HUES6 (cell line): ENCODE measurements around the gene FCER2.
"Not testable (repeated sequence)": the region's sequence is repeated elsewhere in the genome, so short reads cannot be mapped to it uniquely, and the experiment has no call there.

Source experiments
- H3K27ac ChIP-seq: 2 replicates; pipeline ENCODE4 v1.7.0; 2013; ENCODE audit warnings: low read depth, mild to moderate bottlenecking, low read length, inconsistent platforms
- H3K27me3 ChIP-seq: 2 replicates; pipeline ENCODE4 v1.6.1; 2013; ENCODE audit warnings: low read length; ENCODE audit not compliant: control insufficient read depth, insufficient read depth
- H3K36me3 ChIP-seq: 2 replicates; pipeline ENCODE4 v1.6.1; 2013; ENCODE audit warnings: low read length; ENCODE audit not compliant: control insufficient read depth, insufficient read depth
- H3K4me1 ChIP-seq: 2 replicates; pipeline ENCODE4 v1.6.1; 2013; ENCODE audit warnings: low read length; ENCODE audit not compliant: control insufficient read depth, insufficient read depth
- H3K4me3 ChIP-seq: 2 replicates; pipeline ENCODE4 v1.5.1; 2013; ENCODE audit warnings: low read depth, low read length
- H3K9ac ChIP-seq: one replicate; pipeline ENCODE4 v1.6.1; 2013; ENCODE audit warnings: mild to moderate bottlenecking, low read length
- H3K9me3 ChIP-seq: 2 replicates; pipeline ENCODE4 v1.6.1; 2013; ENCODE audit warnings: low read depth, low read length; ENCODE audit not compliant: control insufficient read depth, insufficient read depth

The FCER2 gene

DNA sequence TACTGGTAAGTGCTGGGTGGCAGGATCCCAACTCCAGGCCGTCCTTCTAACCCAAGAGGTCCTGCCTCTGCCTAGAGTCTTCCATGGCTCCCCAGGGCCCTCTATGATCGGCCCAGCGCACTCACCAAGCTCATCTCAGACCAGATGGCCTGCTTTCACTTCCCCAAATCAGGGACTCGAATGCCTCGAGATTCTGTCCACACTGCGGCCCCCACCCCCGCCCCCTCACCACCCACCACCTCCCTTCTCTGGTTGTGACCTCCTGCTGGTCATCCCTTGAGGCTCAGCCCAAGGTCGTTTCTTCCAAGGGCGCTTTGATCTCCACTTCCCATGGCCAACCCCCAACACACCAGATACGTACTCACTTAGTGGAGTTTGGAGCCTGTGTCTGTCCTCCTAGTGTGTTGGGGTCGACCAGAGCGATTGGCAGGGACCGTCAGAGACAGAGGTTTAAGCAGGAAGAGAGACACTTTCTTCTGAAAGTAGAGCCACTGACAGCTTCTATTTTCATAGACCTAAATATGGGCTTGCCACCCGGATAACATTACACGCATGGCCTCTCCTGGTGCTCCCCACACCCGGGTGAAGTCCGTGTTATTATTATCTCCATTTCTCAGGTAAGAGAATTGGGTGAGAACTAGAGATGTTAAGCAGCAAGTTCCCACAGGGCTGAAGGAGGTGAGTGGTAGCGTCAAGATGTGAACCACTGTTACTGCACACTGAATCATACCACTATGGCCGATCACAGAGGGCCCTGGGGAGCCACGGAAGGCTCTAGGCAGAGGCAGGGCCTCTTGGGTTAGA is at the start of gene FCER2:
TSS of gene FCER2 (minus strand) at position 478 of the 804 bp plus-strand sequence. CDS start 2,371 bp downstream, outside the sequence.
- H3K4me3 ChIP-seq: no peak within 1 kb of the TSS
- no peak within 1 kb of the TSS for H3K27ac ChIP-seq
- H3K4me1 ChIP-seq: peaks cover 7% of the 10 kb centered on the region; the same call in 1 of the 2 replicates
- H3K36me3 ChIP-seq: no peaks in the 10 kb centered on the region
- H3K27me3 ChIP-seq: peaks cover 48% of the 10 kb centered on the region
- no peaks in the 10 kb centered on the region for H3K9me3 ChIP-seq
- H3K9ac ChIP-seq: no peak within 1 kb of the TSS

- Histone ChIP-seq H3K4me3 (no peak overlapping the region), H3K9me3 (peaks cover 13% of the 10 kb centered on the region), H3K9ac (no peak overlapping the region), H3K27ac (no peak overlapping the region), H3K36me3 (no peaks in the 10 kb centered on the region), H3K27me3 (peaks cover 5% of the 10 kb centered on the region; the same call in 1 of the 2 replicates), H3K4me1 (peaks cover 7% of the 10 kb centered on the region; the same call in 1 of the 2 replicates)
Measured at GRCh38 chr19:7751157-7751783, 49.3 kb upstream of the FCER2 start.

- no peak overlapping the region for H3K4me3 ChIP-seq
- H3K27me3 ChIP-seq: peaks cover 20% of the 10 kb centered on the region
- no peak overlapping the region for H3K27ac ChIP-seq
- H3K4me1 ChIP-seq: peaks cover 7% of the 10 kb centered on the region; the same call in 1 of the 2 replicates
- H3K9ac ChIP-seq: no peak overlapping the region
- H3K36me3 ChIP-seq: no peaks in the 10 kb centered on the region
- H3K9me3 ChIP-seq: no peaks in the 10 kb centered on the region; the same call in 1 of the 2 replicates
Measured at GRCh38 chr19:7748756-7749155, 46.8 kb upstream of the FCER2 start.

DNA sequence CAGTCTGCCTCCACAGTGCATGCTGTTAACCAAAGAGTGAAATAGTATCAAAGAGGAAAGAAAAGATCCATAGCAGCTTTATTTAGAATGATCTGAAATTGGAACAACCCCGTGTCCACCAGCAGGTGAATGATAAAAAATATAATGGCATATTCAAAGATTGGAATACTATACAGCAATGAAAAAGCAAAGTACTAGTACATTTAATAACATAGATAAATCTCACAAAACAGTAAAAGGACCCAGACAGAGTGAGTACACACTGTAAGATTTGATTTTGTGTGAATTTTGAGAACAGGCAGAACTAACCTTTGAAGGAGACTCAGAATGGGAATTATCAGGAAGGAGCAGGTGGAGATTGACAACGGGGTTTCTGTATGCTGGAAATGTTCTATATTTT is 46.2 kb upstream of the FCER2 start:
- Histone ChIP-seq H3K27me3 (peaks cover 26% of the 10 kb centered on the region), H3K9me3 (no peaks in the 10 kb centered on the region; the same call in 1 of the 2 replicates), H3K9ac (no peak overlapping the region), H3K4me1 (peaks cover 7% of the 10 kb centered on the region; the same call in 1 of the 2 replicates), H3K27ac (no peak overlapping the region), H3K36me3 (no peaks in the 10 kb centered on the region), H3K4me3 (no peak overlapping the region)

- Histone ChIP-seq H3K9me3 (no peaks in the 10 kb centered on the region; the same call in 1 of the 2 replicates), H3K4me3 (no peak within 1 kb of the TSS), H3K36me3 (no peaks in the 10 kb centered on the region), H3K4me1 (peaks cover 7% of the 10 kb centered on the region; the same call in 1 of the 2 replicates), H3K9ac (no peak within 1 kb of the TSS), H3K27ac (no peak within 1 kb of the TSS), H3K27me3 (peaks cover 34% of the 10 kb centered on the region)
Measured at GRCh38 chr19:7746903-7747884, 45.3 kb upstream of the FCER2 start, which contains the start of gene CD209. CD209 (minus strand) TSS chr19:7747534; CDS start chr19:7747511, 23 bp downstream.

DNA sequence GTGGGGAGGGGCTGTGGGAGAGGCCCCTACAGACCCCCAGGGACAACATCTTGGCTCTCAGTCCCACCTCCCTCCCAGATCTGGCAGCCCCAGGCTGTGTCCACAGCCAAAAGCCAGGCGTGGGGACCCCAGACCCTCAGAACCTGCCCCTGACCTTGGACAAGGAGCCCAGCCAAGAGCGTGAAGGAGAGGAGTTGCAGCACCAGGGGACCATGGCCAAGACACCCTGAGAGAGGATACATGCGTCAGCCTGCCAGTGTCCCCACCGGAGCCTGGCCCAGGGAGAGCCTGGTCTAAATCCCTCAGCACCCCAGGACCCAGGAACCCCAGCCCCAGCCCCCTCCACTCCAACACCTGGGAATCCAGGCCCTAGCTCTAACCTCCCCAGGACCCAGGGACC is 44.4 kb upstream of the FCER2 start:
- peaks cover 39% of the 10 kb centered on the region for H3K27me3 ChIP-seq
- not testable (repeated sequence) for H3K4me1 ChIP-seq, H3K27ac ChIP-seq, H3K9me3 ChIP-seq, H3K36me3 ChIP-seq, H3K4me3 ChIP-seq, H3K9ac ChIP-seq

- H3K27me3 ChIP-seq: peaks cover 43% of the 10 kb centered on the region
- H3K9me3 ChIP-seq: no peaks in the 10 kb centered on the region; the same call in 1 of the 2 replicates
- no peak overlapping the region for H3K9ac ChIP-seq
- no peak overlapping the region for H3K27ac ChIP-seq
- no peak overlapping the region for H3K4me3 ChIP-seq
- peaks cover 7% of the 10 kb centered on the region; the same call in 1 of the 2 replicates for H3K4me1 ChIP-seq
- no peaks in the 10 kb centered on the region for H3K36me3 ChIP-seq
Measured at GRCh38 chr19:7744871-7745650, 43.1 kb upstream of the FCER2 start.

DNA sequence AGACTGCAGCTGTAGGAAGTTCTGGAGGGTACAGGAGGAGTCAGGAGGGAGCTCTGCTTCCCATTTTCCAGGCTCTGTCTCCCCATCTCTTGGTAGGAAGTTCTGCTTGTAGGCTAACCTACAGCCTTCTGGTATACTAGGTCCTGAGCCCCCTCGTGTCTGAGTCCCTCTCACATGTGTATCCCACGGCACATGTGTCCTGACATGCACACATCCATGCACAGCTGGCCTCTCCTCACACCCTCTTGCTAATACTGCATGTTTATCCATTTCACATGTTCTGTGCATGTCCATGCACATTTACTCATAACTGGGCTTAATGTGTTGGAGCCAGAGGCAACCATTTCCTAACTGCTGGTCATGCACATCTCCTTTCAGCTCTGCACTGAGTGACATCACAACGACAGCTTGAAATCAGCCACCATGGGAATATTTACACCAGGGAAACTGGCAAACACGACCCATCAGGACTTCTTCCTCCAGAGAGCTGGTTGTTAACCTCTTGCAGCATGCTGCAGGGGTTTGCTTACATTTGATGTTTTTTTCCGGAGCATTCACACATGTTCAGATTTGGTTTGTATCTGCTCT is 42.4 kb upstream of the FCER2 start:
- Histone ChIP-seq H3K4me1 (peaks cover 7% of the 10 kb centered on the region; the same call in 1 of the 2 replicates), H3K36me3 (no peaks in the 10 kb centered on the region), H3K4me3 (no peak overlapping the region), H3K27me3 (peaks cover 50% of the 10 kb centered on the region), H3K9me3 (no peaks in the 10 kb centered on the region), H3K9ac (no peak overlapping the region), H3K27ac (no peak overlapping the region)

- H3K9ac ChIP-seq: no peak overlapping the region
- H3K4me1 ChIP-seq: peaks cover 7% of the 10 kb centered on the region; the same call in 1 of the 2 replicates
- H3K9me3 ChIP-seq: no peaks in the 10 kb centered on the region
- H3K27ac ChIP-seq: no peak overlapping the region
- H3K27me3 ChIP-seq: peaks cover 58% of the 10 kb centered on the region
- no peak overlapping the region for H3K4me3 ChIP-seq
- no peaks in the 10 kb centered on the region for H3K36me3 ChIP-seq
Measured at GRCh38 chr19:7743425-7743841, 41.5 kb upstream of the FCER2 start.
